Measurements from ENCODE around the gene UBE2Q1. TPM values are rescaled to one million over a fixed set of nuclear protein-coding genes. Genes with fewer than 3 reads are reported as not detected.

The UBE2Q1 gene
- total RNA-seq, 1 donor from 2014 or later, result 35.4 TPM

DNA sequence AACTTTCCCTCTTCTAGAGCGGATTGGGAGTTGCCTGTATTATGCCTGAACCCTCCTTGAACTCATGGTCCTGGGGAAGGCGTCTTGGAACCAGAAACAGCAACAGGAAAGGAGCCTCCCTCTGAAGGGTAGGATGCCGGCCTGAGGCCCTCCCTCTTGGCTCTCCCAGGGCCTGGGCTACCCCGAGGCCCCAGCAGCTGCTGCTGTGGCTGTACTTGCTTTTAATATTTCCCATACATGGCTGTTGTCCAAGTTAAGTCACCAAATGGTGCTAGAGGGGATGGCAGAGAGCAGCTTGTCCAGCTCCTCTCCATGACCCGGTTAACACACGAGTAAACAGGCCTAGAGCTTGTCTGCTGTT is 19.6 kb upstream of the UBE2Q1 start:
- DNase-seq (ENCODE audit: low spot score) (no peak), ATAC-seq (peak; percentile 33)

DNA sequence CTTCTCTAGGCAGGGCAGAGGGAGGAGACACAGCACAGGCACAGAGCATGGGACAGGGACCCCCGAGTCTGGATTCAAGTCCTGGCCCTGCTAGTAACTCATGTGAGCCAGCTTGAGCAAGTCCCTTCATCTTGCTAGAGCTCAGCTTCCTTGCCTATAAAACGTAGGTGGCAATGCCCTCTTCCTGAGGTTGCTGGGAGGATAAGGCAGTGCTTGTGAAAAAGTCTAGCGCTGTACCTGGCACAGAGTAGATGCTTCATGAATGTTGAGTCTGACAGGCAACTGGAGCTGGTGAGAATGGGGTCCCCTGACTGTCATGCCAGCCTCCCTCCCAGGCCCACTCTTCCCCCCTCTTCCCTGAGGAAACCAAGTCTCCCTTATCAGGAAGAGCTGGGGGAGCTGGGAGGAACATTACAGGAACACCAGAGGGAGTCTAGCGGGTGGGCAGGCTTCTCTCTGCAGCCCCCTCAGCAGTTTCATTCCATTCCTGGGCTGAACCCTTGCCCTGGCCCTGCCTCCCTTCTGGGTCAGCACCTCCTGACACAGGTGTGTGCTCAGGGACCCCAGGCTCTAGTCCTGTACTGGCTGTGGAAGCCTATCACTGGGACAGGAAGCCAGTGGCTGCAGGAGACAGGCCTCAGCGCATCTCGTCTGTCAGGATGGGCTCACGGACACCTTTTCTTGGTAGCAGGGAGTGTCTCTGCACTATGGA is 19.0 kb upstream of the UBE2Q1 start:
- ATAC-seq (peak; percentile 6), DNase-seq (ENCODE audit: low spot score) (no peak)

- no peak for DNase-seq (ENCODE audit: low spot score)
- peak; percentile 12 for ATAC-seq
Observed at GRCh38 chr1:154575951-154576566, 17.6 kb upstream of the UBE2Q1 start.

GRCh38 chr1:154575147-154575927 is 16.9 kb upstream of the UBE2Q1 start:
- ATAC-seq, result no peak

GRCh38 chr1:154574716-154575115 is 16.3 kb upstream of the UBE2Q1 start:
- ATAC-seq (no peak), DNase-seq (ENCODE audit: low spot score) (no peak)

More at GRCh38 chr1:154575147-154575927, 16.9 kb upstream of the UBE2Q1 start:
- no peak for DNase-seq (ENCODE audit: low spot score)

- DNase-seq (ENCODE audit: low spot score) (no peak), ATAC-seq (no peak)
Observed at GRCh38 chr1:154573168-154573510, 14.7 kb upstream of the UBE2Q1 start.

GRCh38 chr1:154572468-154573167 is 14.2 kb upstream of the UBE2Q1 start:
- ATAC-seq, result no peak
- no peak for DNase-seq (ENCODE audit: low spot score)

DNA sequence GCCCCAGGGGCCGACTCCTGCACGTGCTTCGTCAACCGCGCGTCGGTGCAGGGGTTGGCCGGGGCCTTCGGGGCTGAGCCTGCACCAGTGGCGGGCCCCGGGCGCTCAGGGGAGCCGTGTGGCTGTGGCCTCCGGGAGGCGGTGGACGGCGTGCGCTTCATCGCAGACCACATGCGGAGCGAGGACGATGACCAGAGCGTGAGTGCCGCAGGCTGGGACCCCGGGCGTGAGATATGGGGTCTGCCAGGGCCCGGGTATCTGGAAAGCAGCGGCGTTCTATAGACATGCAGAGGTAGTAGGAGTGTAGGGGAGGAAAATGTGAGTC is 13.5 kb upstream of the UBE2Q1 start:
- no peak for ATAC-seq
- DNase-seq (ENCODE audit: low spot score), result no peak

GRCh38 chr1:154571244-154571963 is 12.9 kb upstream of the UBE2Q1 start:
- no peak for DNase-seq (ENCODE audit: low spot score)
- ATAC-seq, result no peak

DNA sequence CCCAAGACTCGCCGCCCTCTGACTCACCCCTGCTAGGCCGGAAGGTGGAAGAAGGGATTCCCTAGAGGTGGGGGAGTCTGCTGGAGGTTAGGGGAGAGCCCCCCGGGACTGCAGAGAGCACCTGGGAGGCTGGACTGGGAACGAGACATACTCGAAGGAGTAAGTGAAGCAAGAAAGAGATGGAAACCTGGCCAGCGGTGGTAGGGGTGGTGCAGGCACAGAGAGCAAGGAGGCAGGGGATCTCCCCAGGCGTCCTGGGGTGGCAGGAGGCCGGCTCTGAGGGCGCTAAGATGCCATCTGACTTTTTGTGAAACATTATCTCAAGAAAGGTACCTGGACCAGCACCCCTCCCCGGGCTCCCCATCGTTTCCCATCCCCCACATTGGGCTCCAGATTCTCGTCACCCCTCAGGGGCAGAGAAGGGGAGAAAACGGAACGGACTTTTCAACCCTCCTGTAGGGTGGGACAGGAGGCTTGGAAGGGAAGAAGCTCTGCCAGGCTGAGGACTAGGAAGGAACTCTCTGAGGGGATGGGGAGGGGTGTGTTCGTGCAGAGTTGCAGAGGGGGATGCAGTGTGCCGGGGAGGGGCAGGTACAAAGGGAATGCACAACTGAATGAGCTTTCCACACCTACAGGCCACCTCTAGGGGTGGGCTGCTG is 9.8 kb upstream of the UBE2Q1 start:
- ATAC-seq, result peak; percentile 6
- DNase-seq (ENCODE audit: low spot score), result no peak

- DNase-seq (ENCODE audit: low spot score) (peak; percentile 64), ATAC-seq (peak; percentile 99)
Observed at GRCh38 chr1:154567386-154568156, 9.1 kb upstream of the UBE2Q1 start, which contains the start of gene CHRNB2. Gene CHRNB2, plus strand, starts transcription at chr1:154567778. Its CDS starts 267 bp downstream, at chr1:154568045.

- ATAC-seq (no peak), DNase-seq (ENCODE audit: low spot score) (no peak)
Observed at GRCh38 chr1:154565876-154566275, 7.4 kb upstream of the UBE2Q1 start.

DNA sequence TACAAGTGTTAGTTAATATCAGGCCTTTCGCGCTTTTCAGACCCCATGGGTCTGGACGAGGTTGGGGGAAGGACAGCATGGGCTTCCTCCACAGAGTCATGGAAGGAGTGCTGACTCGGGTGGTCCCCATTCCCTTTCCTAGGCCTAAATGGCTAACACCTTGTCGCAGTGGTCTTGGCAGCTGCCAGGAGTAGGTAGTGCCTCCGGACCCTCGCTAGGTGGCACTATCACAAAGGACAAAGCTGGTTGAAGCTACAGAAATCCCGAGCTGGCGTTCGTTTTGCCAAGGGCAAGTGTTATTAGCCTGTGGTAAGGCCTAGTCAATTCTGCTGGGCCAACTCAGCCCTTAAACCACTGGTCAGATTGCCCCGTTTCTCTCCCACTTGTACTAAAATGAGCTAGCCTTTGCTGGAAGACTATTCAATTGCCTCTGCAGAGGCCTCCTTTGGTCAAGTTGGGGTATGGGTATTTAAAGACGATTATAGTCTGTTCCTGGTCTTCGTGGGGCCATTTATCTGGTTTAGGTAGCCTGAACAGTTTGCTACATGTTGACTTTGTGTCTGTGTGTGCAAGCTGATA is 1.1 kb upstream of the UBE2Q1 start:
- DNase-seq (ENCODE audit: low spot score), result peak; percentile 88
- ATAC-seq, result peak; percentile 82

- DNase-seq (ENCODE audit: low spot score), result peak; percentile 99
- peak; percentile 88 for ATAC-seq
Observed at GRCh38 chr1:154558720-154559465, 431 bp upstream of the UBE2Q1 start.

GRCh38 chr1:154557248-154557938 is 1.1 kb downstream of the UBE2Q1 start:
- DNase-seq (ENCODE audit: low spot score), result no peak
- ATAC-seq, result no peak

DNA sequence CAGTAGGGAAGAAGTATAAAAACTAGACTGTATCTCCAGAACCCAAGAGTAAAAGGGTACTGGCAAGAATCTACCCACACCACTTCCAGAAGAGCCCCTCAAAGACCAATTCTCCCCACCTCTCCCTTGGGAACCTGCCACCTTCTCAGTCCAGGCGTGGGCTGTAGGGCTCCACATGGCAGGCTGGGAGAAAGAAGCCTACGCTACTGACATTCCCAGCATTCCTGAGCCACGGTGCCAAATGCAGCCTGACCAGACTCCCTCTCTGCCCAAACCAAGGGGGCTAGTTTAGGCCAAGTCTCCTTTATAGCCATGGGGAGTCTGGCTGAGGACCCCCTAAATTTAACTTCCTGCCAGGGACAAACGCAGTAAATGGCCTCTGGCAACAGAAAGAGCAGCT is 2.0 kb downstream of the UBE2Q1 start:
- no peak for ATAC-seq
- no peak for DNase-seq (ENCODE audit: low spot score)

- DNase-seq (ENCODE audit: low spot score), result no peak
- ATAC-seq, result no peak
Observed at GRCh38 chr1:154553056-154554030, 5.1 kb downstream of the UBE2Q1 start.

All from left lobe of liver (tissue), 2 donors.